SK-N-SH (cell line): ENCODE measurements around the gene OCA2. TPM values are rescaled to one million over a fixed set of nuclear protein-coding genes. Genes with fewer than 3 reads are reported as not detected.

Experiments used
- CTCF ChIA-PET: fragments of 300-600, 350-600 bp; formaldehyde crosslinking; extraction: SDS; loops from one replicate; lab custom pipeline; 2021; lab: Yijun Ruan, JAX
- POLR2A ChIA-PET: fragments of 350-600 bp; sonication (Branson Sonifier 250); formaldehyde crosslinking; extraction: SDS; loops from one replicate; lab custom pipeline; 2020; ENCODE audit warnings: antibody characterized with exemption, inconsistent platforms; lab: Yijun Ruan, JAX
- DNase-seq: peaks from one replicate; pipeline ENCODE4 v3.0.0; 2012
- H2AFZ ChIP-seq: fragments of 200-600 bp; sonication (generic); 2 replicates; pipeline ENCODE4 v1.8.1; 2016; ENCODE audit warnings: antibody characterized with exemption, mild to moderate bottlenecking, low read depth
- H3F3A ChIP-seq: fragments of 200-600 bp; sonication (generic); replicated peaks from 2 replicates; pipeline ENCODE3; 2016; ENCODE audit warnings: antibody characterized with exemption, mild to moderate bottlenecking; ENCODE audit not compliant: insufficient read depth
- H3K27ac ChIP-seq, 2 experiments: fragments of 200-500 bp in 1 of 2; fragments of 200-600 bp in 1 of 2; sonication (Bioruptor generic) in 1 of 2; sonication (generic), shearing (Covaris generic) in 1 of 2; 2 replicates each; pipeline versions ENCODE4 v1.5.1 to v1.6.1; 2014 to 2016; ENCODE audit warnings: low read depth in 2 of 2, inconsistent platforms in 1 of 2, low read length in 1 of 2, mild to moderate bottlenecking in 1 of 2, mixed read lengths in 1 of 2
- H3K27me3 ChIP-seq: fragments of 200-600 bp; sonication (generic), shearing (Covaris generic); 2 replicates; pipeline ENCODE4 v1.6.1; 2016; ENCODE audit warnings: mixed run types; ENCODE audit not compliant: insufficient read depth
- H3K36me3 ChIP-seq, 2 experiments: fragments of 200-500 bp in 1 of 2; fragments of 200-600 bp in 1 of 2; sonication (Bioruptor generic) in 1 of 2; sonication (generic) in 1 of 2; replicated peaks in 1 of 2; 2 replicates each; pipeline versions ENCODE3 to v1.5.1; 2014 to 2016; ENCODE audit warnings: low read length in 1 of 2, mild to moderate bottlenecking in 1 of 2; ENCODE audit not compliant: insufficient read depth in 2 of 2, control insufficient read depth in 1 of 2
- H3K4me1 ChIP-seq, 2 experiments: fragments of 200-500 bp in 1 of 2; fragments of 200-600 bp in 1 of 2; sonication (Bioruptor generic) in 1 of 2; sonication (generic), shearing (Covaris generic) in 1 of 2; 2 replicates each; pipeline versions ENCODE4 v1.5.1 to v1.6.1; 2014 to 2016; ENCODE audit warnings: low read depth in 1 of 2, low read length in 1 of 2, mixed run types in 1 of 2; ENCODE audit not compliant: insufficient read depth in 2 of 2, control insufficient read depth in 1 of 2
- H3K4me2 ChIP-seq: fragments of 200-600 bp; sonication (generic), shearing (Covaris generic); 2 replicates; pipeline ENCODE4 v1.6.1; 2017; ENCODE audit warnings: mixed run types
- H3K4me3 ChIP-seq, 2 experiments: fragments of 200-500 bp in 1 of 2; fragments of 200-600 bp in 1 of 2; sonication (Bioruptor generic) in 1 of 2; sonication (generic), shearing (Covaris generic) in 1 of 2; 2 replicates each; pipeline versions ENCODE4 v1.5.1 to v1.8.1; 2014 to 2016; ENCODE audit warnings: low read depth in 2 of 2, inconsistent platforms in 1 of 2, low read length in 1 of 2, mild to moderate bottlenecking in 1 of 2, mixed read lengths in 1 of 2, moderate library complexity in 1 of 2
- H3K79me2 ChIP-seq: fragments of 200-600 bp; sonication (generic); 2 replicates; pipeline ENCODE4 v1.8.1; 2017; ENCODE audit warnings: mild to moderate bottlenecking; ENCODE audit not compliant: insufficient read depth
- H3K9ac ChIP-seq: fragments of 200-600 bp; sonication (generic); 2 replicates; pipeline ENCODE4 v1.6.1; 2017; ENCODE audit warnings: mixed run types
- H3K9me2 ChIP-seq: fragments of 200-600 bp; sonication (generic); 2 replicates; pipeline ENCODE4 v1.6.1; 2017; ENCODE audit warnings: mixed run types
- H3K9me3 ChIP-seq: fragments of 200-600 bp; sonication (generic); 2 replicates; pipeline ENCODE4 v1.6.1; 2017; ENCODE audit warnings: mixed run types, mild to moderate bottlenecking, moderate library complexity
- H4K20me1 ChIP-seq: fragments of 200-600 bp; sonication (generic); 2 replicates; pipeline ENCODE4 v1.6.1; 2017; ENCODE audit warnings: mild to moderate bottlenecking, mixed run types; ENCODE audit not compliant: insufficient read depth
- ELF1 ChIP-seq: IDR thresholded peaks from 2 replicates; pipeline ENCODE4 v1.4.0; 2012
- GATA2 ChIP-seq: sonication (generic); formaldehyde crosslinking; IDR thresholded peaks from 2 replicates; pipeline ENCODE4 v1.5.0; 2020; ENCODE audit warnings: mild to moderate bottlenecking, missing genetic modification reagents
- JUND ChIP-seq: IDR thresholded peaks from 2 replicates; pipeline ENCODE4 v1.4.0; 2012
- MXI1 ChIP-seq: IDR thresholded peaks from 2 replicates; pipeline ENCODE4 v1.6.1; 2012; ENCODE audit warnings: mild to moderate bottlenecking, low read depth, low read length, improper control_type of control experiment
- NFIC ChIP-seq: IDR thresholded peaks from 2 replicates; pipeline ENCODE4 v1.4.0; 2012; ENCODE audit warnings: borderline replicate concordance
- SMC3 ChIP-seq: IDR thresholded peaks from 2 replicates; pipeline ENCODE4 v1.6.1; 2012; ENCODE audit warnings: low read depth, low read length, improper control_type of control experiment
- YY1 ChIP-seq: IDR thresholded peaks from 2 replicates; pipeline ENCODE4 v1.4.0; 2012; ENCODE audit warnings: low read depth, mild to moderate bottlenecking
- WGBS: methylation state at CpG from one replicate; pipeline ENCODE4 v1.1.6; 2017; ENCODE audit warnings: low lambda C conversion rate; 5-methylcytosine and 5-hydroxymethylcytosine counted together
- polyA plus RNA-seq, 3 experiments: library from polyadenylated mRNA; depleted of rRNA; stranded (reverse); fragments of >200 nt; gene quantifications; 2 replicates each; pipeline ENCODE4 v1.2.3, GENCODE V29; 2012
- TF ChIP-seq, protein P1 (sequence below): IDR thresholded peaks from 2 replicates; pipeline ENCODE4 v1.6.1; 2012; ENCODE audit warnings: mild to moderate bottlenecking, low read depth, low read length, moderate library complexity
- TF ChIP-seq, protein P2 (sequence below): IDR thresholded peaks from 2 replicates; pipeline ENCODE4; 2012
- TF ChIP-seq, protein P3 (sequence below): fragments of 150-350 bp; IDR thresholded peaks from 2 replicates; pipeline ENCODE4 v1.6.1; 2017; ENCODE audit warnings: antibody characterized with exemption, low read length, low read depth, borderline replicate concordance

OCA2 gene
- polyA plus RNA-seq, 1 of the 3 experiments (the other 2 are of a cell fraction) = 0.16 TPM

DNA sequence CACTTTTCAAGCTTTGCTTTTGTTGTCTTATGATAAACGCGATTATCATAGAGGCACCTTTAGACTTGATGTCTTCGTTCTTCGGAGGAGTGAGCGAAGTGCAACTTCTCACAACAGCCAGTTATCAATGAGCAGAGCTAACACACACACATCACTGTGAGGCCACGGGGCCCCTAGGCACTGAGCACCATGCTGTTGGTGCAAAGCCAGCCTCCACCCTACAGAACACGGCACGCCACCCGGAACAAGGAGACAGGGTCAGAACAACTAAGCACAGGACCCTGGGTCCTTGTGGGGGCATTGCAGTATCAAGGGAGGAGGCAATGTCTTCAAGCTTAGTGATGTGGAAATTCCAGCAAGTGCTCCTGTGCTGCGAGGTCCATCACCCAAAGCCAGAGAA is 244.5 kb downstream of the OCA2 start (continued):
- TF ChIP-seq, protein P1, sequence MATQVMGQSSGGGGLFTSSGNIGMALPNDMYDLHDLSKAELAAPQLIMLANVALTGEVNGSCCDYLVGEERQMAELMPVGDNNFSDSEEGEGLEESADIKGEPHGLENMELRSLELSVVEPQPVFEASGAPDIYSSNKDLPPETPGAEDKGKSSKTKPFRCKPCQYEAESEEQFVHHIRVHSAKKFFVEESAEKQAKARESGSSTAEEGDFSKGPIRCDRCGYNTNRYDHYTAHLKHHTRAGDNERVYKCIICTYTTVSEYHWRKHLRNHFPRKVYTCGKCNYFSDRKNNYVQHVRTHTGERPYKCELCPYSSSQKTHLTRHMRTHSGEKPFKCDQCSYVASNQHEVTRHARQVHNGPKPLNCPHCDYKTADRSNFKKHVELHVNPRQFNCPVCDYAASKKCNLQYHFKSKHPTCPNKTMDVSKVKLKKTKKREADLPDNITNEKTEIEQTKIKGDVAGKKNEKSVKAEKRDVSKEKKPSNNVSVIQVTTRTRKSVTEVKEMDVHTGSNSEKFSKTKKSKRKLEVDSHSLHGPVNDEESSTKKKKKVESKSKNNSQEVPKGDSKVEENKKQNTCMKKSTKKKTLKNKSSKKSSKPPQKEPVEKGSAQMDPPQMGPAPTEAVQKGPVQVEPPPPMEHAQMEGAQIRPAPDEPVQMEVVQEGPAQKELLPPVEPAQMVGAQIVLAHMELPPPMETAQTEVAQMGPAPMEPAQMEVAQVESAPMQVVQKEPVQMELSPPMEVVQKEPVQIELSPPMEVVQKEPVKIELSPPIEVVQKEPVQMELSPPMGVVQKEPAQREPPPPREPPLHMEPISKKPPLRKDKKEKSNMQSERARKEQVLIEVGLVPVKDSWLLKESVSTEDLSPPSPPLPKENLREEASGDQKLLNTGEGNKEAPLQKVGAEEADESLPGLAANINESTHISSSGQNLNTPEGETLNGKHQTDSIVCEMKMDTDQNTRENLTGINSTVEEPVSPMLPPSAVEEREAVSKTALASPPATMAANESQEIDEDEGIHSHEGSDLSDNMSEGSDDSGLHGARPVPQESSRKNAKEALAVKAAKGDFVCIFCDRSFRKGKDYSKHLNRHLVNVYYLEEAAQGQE = no peak
- TF ChIP-seq GATA2 (CRISPR knock-in tag) = no peak

DNA sequence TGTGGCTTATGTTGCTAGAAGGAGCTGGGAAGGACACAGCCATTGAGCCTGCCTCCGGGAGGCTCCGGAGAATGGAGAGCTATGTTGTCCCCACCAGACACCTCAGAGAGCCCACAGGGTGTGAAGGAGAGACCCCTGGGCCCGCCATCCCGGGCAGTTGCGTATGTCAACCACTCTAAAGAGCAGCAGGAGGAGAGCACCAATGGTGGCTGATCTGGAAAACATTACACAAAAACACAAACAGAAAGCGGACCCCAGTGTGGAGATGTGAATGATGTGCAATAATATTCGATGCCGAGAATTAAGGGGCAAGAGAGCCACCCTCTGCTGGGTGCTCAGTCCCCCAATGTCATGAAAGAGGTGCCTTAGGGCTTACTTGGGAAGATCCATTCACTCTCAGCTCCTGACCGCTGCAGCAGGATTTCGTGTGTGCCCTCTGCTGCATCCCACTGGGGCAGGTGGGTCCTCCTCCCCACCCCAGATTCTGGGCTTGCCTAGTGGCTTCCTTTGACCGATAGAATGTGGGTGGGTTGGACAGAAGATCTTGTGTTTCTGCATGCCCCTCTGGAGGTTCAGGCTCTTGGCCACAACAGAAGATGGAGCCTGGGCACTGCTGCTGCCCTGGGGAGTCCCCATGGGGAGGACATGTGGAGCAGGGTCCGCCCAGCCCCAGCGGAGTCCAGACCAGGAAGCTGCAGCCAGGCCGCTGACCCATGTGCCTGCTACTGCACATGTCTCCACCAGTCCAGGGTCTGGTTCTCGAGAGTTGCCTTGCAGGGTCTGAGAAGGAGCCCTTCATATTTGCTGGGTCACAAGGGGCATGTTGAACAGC is 245.3 kb downstream of the OCA2 start:
- TF ChIP-seq YY1 = no peak
- no peak for TF ChIP-seq JUND
- no peak for TF ChIP-seq SMC3
- no peak for TF ChIP-seq NFIC
- no peak for TF ChIP-seq MXI1
- TF ChIP-seq, protein P2, sequence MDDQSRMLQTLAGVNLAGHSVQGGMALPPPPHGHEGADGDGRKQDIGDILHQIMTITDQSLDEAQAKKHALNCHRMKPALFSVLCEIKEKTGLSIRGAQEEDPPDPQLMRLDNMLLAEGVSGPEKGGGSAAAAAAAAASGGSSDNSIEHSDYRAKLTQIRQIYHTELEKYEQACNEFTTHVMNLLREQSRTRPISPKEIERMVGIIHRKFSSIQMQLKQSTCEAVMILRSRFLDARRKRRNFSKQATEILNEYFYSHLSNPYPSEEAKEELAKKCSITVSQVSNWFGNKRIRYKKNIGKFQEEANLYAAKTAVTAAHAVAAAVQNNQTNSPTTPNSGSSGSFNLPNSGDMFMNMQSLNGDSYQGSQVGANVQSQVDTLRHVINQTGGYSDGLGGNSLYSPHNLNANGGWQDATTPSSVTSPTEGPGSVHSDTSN = no peak
- TF ChIP-seq, protein P3, sequence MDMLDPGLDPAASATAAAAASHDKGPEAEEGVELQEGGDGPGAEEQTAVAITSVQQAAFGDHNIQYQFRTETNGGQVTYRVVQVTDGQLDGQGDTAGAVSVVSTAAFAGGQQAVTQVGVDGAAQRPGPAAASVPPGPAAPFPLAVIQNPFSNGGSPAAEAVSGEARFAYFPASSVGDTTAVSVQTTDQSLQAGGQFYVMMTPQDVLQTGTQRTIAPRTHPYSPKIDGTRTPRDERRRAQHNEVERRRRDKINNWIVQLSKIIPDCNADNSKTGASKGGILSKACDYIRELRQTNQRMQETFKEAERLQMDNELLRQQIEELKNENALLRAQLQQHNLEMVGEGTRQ = no peak
- no peak for TF ChIP-seq ELF1
- Histone ChIP-seq H3K4me2 (no peak overlapping the region), H3K4me1 (no peaks in the 10 kb centered on the region; a peak in 1 of 4 replicates), H3K27me3 (no peaks in the 10 kb centered on the region), H3K9me2 (no peaks in the 10 kb centered on the region), H3K9ac (no peak overlapping the region), H4K20me1 (no peaks in the 10 kb centered on the region), H3K9me3 (peaks cover under 1% of the 10 kb centered on the region; the same call in 1 of the 2 replicates), H3K36me3 (no peaks in the 10 kb centered on the region), H3F3A (no peaks in the 10 kb centered on the region), H3K27ac (no peak overlapping the region), H3K79me2 (no peaks in the 10 kb centered on the region), H3K4me3 (no peak overlapping the region), H2AFZ (no peak overlapping the region)
- DNase-seq = no peak
- CTCF ChIA-PET = interaction anchor here (0.8 to 1.0 kb wide), 2 partner anchors 62 to 205 kb away, joined by 3 read pairs; no protein-coding TSS in a partner anchor
- POLR2A ChIA-PET = no interaction called here
- WGBS = 72% methylated on average over 7 of the region's 15 CpGs
